Testis (tissue), 3 donors: Measurements from ENCODE around the gene PANX3. TPM values are rescaled to one million over a fixed set of nuclear protein-coding genes. Genes with fewer than 3 reads are reported as not detected.
A peak's percentile ranks its signal among the peaks of the same experiment; 100 is the strongest.

Source experiments
- DNase-seq: peaks from one replicate; pipeline ENCODE4 v3.0.0-alpha.2; 2019
- H3K27ac ChIP-seq, 2 donors: fragments of 200-600 bp; sonication (generic); one replicate each; pipeline ENCODE4 v1.5.1; 2019
- H3K27me3 ChIP-seq: fragments of 200-600 bp; sonication (generic); one replicate; pipeline ENCODE4 v1.5.1; 2019
- H3K36me3 ChIP-seq: fragments of 200-600 bp; sonication (generic); one replicate; pipeline ENCODE4 v1.5.1; 2017; ENCODE audit warnings: low read depth; ENCODE audit errors: missing control alignments
- H3K4me1 ChIP-seq: fragments of 200-600 bp; sonication (generic); one replicate; pipeline ENCODE4 v1.5.1; 2019
- H3K4me3 ChIP-seq, 2 donors: fragments of 200-600 bp; sonication (generic); one replicate each; pipeline ENCODE4 v1.5.1; 2017 to 2019
- H3K9me3 ChIP-seq: fragments of 200-600 bp; sonication (generic); one replicate; pipeline ENCODE4 v1.5.1; 2017
- CTCF ChIP-seq, 3 experiments: fragments of 450-650 bp in 2 of 3; fragments of 200-600 bp in 1 of 3; sonication (generic) in 1 of 3; IDR thresholded peaks; one replicate each; pipeline ENCODE4 v1.5.1; 2016 to 2019; ENCODE audit warnings: antibody characterized with exemption in 3 of 3, mild to moderate bottlenecking in 2 of 3, moderate library complexity in 1 of 3
- POLR2A ChIP-seq: fragments of 450-650 bp; IDR thresholded peaks from one replicate; pipeline ENCODE4 v1.6.1; 2017; ENCODE audit warnings: antibody characterized with exemption, mild to moderate bottlenecking, moderate library complexity
- WGBS, 2 donors: methylation state at CpG; one replicate each; pipeline ENCODE4 v1.1.5; 2018; 5-methylcytosine and 5-hydroxymethylcytosine counted together
- intact Hi-C: fragments of 100-400 bp; cut with DNase I; formaldehyde crosslinking; loops from one replicate; pipeline ENCODE4 v1.15.1; 2023; ENCODE audit warnings: low total_unique reads
- polyA plus RNA-seq: library from polyadenylated mRNA; stranded (reverse); fragments of 350-450 nt; fragmentation: Illumina TruSeq; extraction: RNeasy Lipid Tissue Mini Kit (QIAGEN cat#74804); gene quantifications from one replicate; pipeline ENCODE4 v1.2.3, GENCODE V29; 2014; ENCODE audit warnings: low read depth, low replicate concordance; ENCODE audit not compliant: insufficient read depth
- total RNA-seq, 2 donors: library from RNA; depleted of rRNA; stranded (reverse); fragments of >200 nt; gene quantifications; one replicate each; pipeline ENCODE4 v1.2.3, GENCODE V29; 2016

PANX3 gene
- total and polyA plus RNA-seq, 3 donors from 2014 or later: 0.18 to 0.43 TPM; not detected in 1

DNA sequence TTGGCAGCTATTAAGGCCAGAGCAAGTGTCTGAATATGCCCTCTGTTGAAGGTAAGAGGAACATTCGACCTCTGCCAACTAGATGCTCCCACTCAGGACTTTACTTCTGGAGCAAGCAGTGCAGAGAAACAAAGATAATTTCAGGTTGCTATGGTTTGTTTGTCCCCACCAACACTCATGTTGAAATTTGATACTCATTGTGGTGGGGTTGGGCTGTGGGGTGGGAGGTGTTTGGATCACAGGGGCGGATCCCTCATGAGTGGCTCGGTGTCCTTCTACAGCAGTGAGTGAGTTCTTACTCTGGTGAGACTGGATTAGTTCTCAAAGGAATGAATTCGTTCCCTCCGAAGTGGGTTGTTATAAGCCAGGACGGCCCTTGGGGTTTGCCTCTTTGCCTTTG lies 29.4 kb upstream of the PANX3 start:
- intact Hi-C loops: no loop called here
- Histone ChIP-seq H3K9me3 (no peaks in the 10 kb centered on the region), H3K4me3 (no peak overlapping the region), H3K27ac (no peak overlapping the region), H3K27me3 (no peaks in the 10 kb centered on the region), H3K4me1 (no peaks in the 10 kb centered on the region), H3K36me3 (no peaks in the 10 kb centered on the region)
- no peak for DNase-seq
- no peak for TF ChIP-seq CTCF (IDR thresholded peaks at IDR 0.05)
- no peak for TF ChIP-seq POLR2A
- WGBS, 2 donors: 56 to 58% methylated on average over 6 of the region's 6 CpGs

- no peaks in the 10 kb centered on the region for H3K27me3 ChIP-seq
- WGBS, 2 donors: 86 to 87% methylated on average over 2 of the region's 2 CpGs
- H3K36me3 ChIP-seq: no peaks in the 10 kb centered on the region
- H3K27ac ChIP-seq: no peak overlapping the region
- H3K4me1 ChIP-seq: no peaks in the 10 kb centered on the region
- TF ChIP-seq POLR2A (no peak), CTCF (IDR thresholded peaks at IDR 0.05) (no peak)
- H3K4me3 ChIP-seq: no peak overlapping the region
- intact Hi-C loops: no loop called here
- DNase-seq: no peak
- no peaks in the 10 kb centered on the region for H3K9me3 ChIP-seq
These were observed 28.7 kb upstream of the PANX3 start for GRCh38 chr11:124582565-124582964.

DNA sequence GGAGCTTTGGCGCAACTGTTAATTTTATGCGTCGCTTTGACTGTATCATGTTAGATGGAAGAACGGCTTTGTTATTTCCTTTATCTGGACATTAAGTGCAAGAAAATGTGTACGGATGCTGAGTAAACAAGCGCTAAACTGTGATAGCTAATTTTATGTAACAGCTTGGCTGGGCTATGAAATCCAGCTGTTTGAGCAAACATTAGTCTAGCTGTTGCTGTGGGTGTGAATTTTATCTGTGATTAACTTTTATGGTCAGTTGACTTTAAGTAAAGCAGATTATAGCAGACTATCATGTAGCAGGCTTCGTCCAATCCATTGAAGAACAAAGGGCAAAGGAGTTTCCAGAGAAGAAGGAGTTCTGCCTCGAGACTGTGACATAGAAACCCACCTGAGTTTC lies 27.4 kb upstream of the PANX3 start:
- Histone ChIP-seq H3K9me3 (no peaks in the 10 kb centered on the region), H3K27me3 (no peaks in the 10 kb centered on the region), H3K36me3 (no peaks in the 10 kb centered on the region), H3K27ac (no peak overlapping the region), H3K4me1 (no peaks in the 10 kb centered on the region), H3K4me3 (no peak overlapping the region)
- TF ChIP-seq POLR2A (no peak), CTCF (IDR thresholded peaks at IDR 0.05) (no peak)
- DNase-seq: no peak
- intact Hi-C loops: no loop called here
- 80 to 81% methylated on average over 8 of the region's 8 CpGs for WGBS, 2 donors

DNA sequence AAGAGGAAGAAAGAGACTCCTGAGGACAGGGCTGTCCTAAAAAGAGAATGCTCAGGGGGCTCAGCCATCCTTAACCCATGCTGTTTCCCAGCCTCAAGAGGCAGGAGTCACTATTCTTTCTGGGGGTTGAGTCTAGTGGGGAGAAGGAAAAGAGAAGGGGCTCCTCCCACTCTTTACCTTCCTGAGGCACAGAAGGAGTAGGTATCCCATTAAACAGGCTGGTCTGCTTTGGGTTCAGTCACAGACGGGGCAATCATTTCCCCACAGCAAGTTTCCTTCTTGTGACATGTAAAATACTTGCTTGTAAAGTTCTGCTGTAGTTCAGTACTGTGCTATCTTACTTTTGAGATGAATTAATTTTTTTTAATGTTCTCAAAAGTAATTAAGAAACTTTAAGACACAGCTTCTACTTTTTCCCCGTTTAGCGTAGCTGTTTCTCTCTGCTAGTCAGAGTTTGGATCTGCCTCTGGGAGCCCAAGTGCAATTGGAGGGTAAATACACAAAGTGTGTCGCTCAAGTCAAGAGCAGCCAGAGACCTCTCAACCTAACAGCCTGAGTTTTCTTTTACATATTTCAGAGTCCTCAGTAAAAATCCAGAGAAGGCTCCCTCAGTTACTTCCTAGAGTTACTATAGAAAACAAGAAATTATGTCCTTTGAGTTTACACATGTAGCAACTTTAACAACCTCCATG lies 26.4 kb upstream of the PANX3 start:
- H3K9me3 ChIP-seq: no peaks in the 10 kb centered on the region
- no peak for DNase-seq
- no peaks in the 10 kb centered on the region for H3K36me3 ChIP-seq
- TF ChIP-seq CTCF (IDR thresholded peaks at IDR 0.05): no peak
- TF ChIP-seq POLR2A: no peak
- no peak overlapping the region for H3K27ac ChIP-seq
- intact Hi-C loops: no loop called here
- 55 to 74% methylated on average over 4 of the region's 4 CpGs for WGBS, 2 donors
- H3K27me3 ChIP-seq: no peaks in the 10 kb centered on the region
- H3K4me1 ChIP-seq: no peaks in the 10 kb centered on the region
- H3K4me3 ChIP-seq: no peak overlapping the region

- DNase-seq: peak; percentile 78
- Histone ChIP-seq H3K4me3 (no peak overlapping the region), H3K9me3 (no peaks in the 10 kb centered on the region), H3K36me3 (no peaks in the 10 kb centered on the region), H3K4me1 (no peaks in the 10 kb centered on the region), H3K27ac (no peak overlapping the region), H3K27me3 (no peaks in the 10 kb centered on the region)
- 49 to 55% methylated on average over 3 of the region's 3 CpGs for WGBS, 2 donors
- intact Hi-C loops: no loop called here
- no peak for TF ChIP-seq POLR2A
- peak; percentile 26 to 47 (median 45) for TF ChIP-seq CTCF (IDR thresholded peaks at IDR 0.05)
These were observed 24.9 kb upstream of the PANX3 start for GRCh38 chr11:124586238-124586860.
